Pancreas (tissue), 10 donors: ENCODE results near the gene ARMC7. TPM values are rescaled to one million over a fixed set of nuclear protein-coding genes. Genes with fewer than 3 reads are reported as not detected.
A peak's percentile ranks its signal among the peaks of the same experiment; 100 is the strongest.
"Not testable (repeated sequence)": the region's sequence is repeated elsewhere in the genome, so short reads cannot be mapped to it uniquely, and the experiment has no call there.

Experiments used
- ATAC-seq, 4 donors: fragments of 200-7000 bp; cut with Tn5 transposase; one replicate each; pipeline versions ENCODE4 v1.8.0 to v1.9.1; 2020; ENCODE audit warnings: mild to moderate bottlenecking in 4 of 4, moderate library complexity in 4 of 4
- DNase-seq, 6 donors: peaks; one replicate each; pipeline ENCODE4 v3.0.0-alpha.2; 2020
- FAIRE-seq: peaks from 2 replicates; lab custom pipeline; 2012; peaks lifted over from hg19 to GRCh38; lab: Jason Lieb, UNC
- H3K27ac ChIP-seq, 4 donors: fragments of 200-600 bp; sonication (generic); 1 replicate in 3 of 4; 2 replicates in 1 of 4; pipeline versions ENCODE4 v1.5.0 to v1.8.0; 2020
- H3K27me3 ChIP-seq, 4 donors: fragments of 200-600 bp; one replicate each; pipeline ENCODE4 v1.8.0; 2021
- H3K36me3 ChIP-seq, 3 donors: fragments of 200-600 bp; sonication (generic) in 1 of 3; one replicate each; pipeline versions ENCODE4 v1.5.0 to v1.8.0; 2020 to 2021
- H3K4me1 ChIP-seq, 3 donors: fragments of 200-600 bp; one replicate each; pipeline ENCODE4 v1.8.0; 2021
- H3K4me3 ChIP-seq, 4 donors: fragments of 200-600 bp; sonication (generic) in 2 of 4; one replicate each; pipeline versions ENCODE4 v1.5.0 to v1.8.0; 2020 to 2021
- H3K9me3 ChIP-seq, 4 donors: fragments of 200-600 bp; one replicate each; pipeline ENCODE4 v1.8.0; 2021
- CTCF ChIP-seq, 4 donors: fragments of 200-600 bp; sonication (generic) in 3 of 4; IDR thresholded peaks; one replicate each; pipeline versions ENCODE4 v1.5.0 to v1.8.0; 2021; ENCODE audit warnings: antibody characterized with exemption in 4 of 4
- WGBS, 2 donors: extraction: QIAGEN DNeasy Blood & Tissue Kit; methylation state at CpG; one replicate each; pipeline ENCODE4 v1.1.7; 2013; 5-methylcytosine and 5-hydroxymethylcytosine counted together
- intact Hi-C, 3 donors: fragments of 100-400 bp; cut with DNase I; formaldehyde crosslinking; loops; one replicate each; pipeline versions ENCODE4 v1.11.1 to v1.14.2; 2022
- polyA plus RNA-seq, 2 donors: library from polyadenylated mRNA; stranded (reverse); fragments of 200-250 nt; gene quantifications; one replicate each; pipeline ENCODE4 v1.2.3, GENCODE V29; 2013
- total RNA-seq, 6 donors: library from RNA; stranded (reverse); fragmentation: NEBNext Ultra II Directional in 4 of 6; extraction: Animal tissue kit (Norgen Biotek cat#: 25700) in 4 of 6; gene quantifications; one replicate each; pipeline versions ENCODE4 v1.2.1 to v1.2.4, GENCODE V29; 2021 to 2023
- donor health status: healthy with polysubstance abuse.
- donor health status: DM: no; HTN: no; CAD: no; lungs with moderate emphysema.
- donor health status: DM: no; HTN: no; CAD: no.
- donor health status: control.
- donor health status: control.
- donor health status: Bipolar disorder and iron deficiency.
- donor health status: DM: yes; HTN: yes; CAD: no.
- donor health status: DM: no; HTN: no; CAD: no.
- donor health status: DM: no; HTN: no; CAD: no.
- donor health status: DM: yes; HTN: yes; CAD: no.

ARMC7 gene
- total and polyA plus RNA-seq, 8 donors = 2.3 to 7.4 (median 4.9) TPM

DNA sequence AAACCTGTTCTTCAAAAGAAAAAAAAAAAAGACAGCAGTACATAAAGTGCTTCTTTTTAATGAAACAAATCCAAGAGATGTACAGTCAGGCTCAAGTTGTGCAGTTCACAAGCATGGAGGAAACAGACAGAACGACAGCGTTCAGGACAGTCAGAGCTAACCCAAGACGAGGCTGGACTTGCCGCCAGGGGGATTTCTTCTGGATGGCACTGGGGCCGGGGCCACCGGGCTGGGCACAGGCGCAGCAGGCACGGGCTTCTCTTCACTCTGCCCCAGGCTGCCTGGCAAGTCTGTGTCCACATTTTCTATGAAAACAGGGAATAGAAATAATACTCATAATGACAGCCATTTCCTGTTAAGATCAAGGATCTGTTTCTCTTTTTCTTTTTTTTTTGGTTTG lies 26.2 kb downstream of the ARMC7 start:
- intact Hi-C loops = no loop called here
- 91 to 92% methylated on average over 8 of the region's 8 CpGs for WGBS, 2 donors
- no peak for DNase-seq
- no peak for ATAC-seq
- H3K36me3 ChIP-seq = no peaks in the 10 kb centered on the region
- no peak for TF ChIP-seq CTCF (IDR thresholded peaks at IDR 0.05)
- no peak overlapping the region for H3K27ac ChIP-seq
- FAIRE-seq = no peak
- H3K9me3 ChIP-seq = no peaks in the 10 kb centered on the region
- H3K4me3 ChIP-seq = no peak overlapping the region
- peaks cover 0 to 3% (median 0%) of the 10 kb centered on the region in 3 donors for H3K4me1 ChIP-seq
- H3K27me3 ChIP-seq = no peaks in the 10 kb centered on the region

DNA sequence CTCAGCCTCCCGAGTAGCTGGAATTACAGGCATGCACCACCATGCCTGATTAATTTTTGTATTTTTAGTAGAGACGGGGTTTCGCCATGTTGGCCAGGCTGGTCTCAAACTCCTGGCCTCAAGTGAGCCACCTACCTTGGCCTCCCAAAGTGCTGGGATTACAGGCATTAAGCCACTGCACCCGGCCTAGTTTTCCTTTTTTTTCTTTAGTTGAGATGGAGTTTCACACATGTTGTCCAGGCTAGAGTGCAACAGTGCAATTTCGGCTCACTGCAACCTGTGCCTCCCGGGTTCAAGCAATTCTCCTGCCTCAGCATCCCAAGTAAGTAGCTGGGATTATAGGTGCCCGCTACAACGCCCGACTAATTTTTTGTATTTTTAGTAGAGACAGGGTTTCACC lies 28.0 kb downstream of the ARMC7 start:
- H3K27ac ChIP-seq, H3K36me3 ChIP-seq, DNase-seq, ATAC-seq, H3K4me1 ChIP-seq, FAIRE-seq, H3K9me3 ChIP-seq, H3K27me3 ChIP-seq, H3K4me3 ChIP-seq, intact Hi-C loops: not testable (repeated sequence)
- WGBS, 2 donors = 88 to 94% methylated on average over 9 of the region's 9 CpGs

DNA sequence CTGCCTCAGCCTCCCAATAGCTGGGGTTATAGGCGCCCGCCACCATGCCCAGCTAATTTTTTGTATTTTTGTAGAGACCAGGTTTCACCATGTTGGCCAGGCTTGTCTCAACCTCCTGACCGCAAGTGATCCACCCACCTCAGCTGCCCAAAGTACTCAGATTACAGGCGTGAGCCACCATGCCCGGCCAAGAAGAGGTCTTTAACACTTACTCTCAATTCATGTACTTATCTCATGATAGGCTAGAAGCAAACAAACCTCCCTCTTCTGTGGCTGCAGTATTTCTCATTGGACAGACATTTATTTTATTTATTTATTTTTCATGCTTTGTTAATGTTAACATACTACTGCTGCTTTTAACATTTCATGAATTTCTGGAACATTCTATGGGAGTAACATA lies 28.8 kb downstream of the ARMC7 start:
- Histone ChIP-seq H3K4me1 (no peaks in the 10 kb centered on the region), H3K27ac (no peak overlapping the region), H3K36me3 (no peaks in the 10 kb centered on the region), H3K27me3 (no peaks in the 10 kb centered on the region), H3K9me3 (no peaks in the 10 kb centered on the region), H3K4me3 (no peak overlapping the region)
- intact Hi-C loops = no loop called here
- ATAC-seq (no peak), DNase-seq (no peak), FAIRE-seq (no peak)
- no peak for TF ChIP-seq CTCF (IDR thresholded peaks at IDR 0.05)
- 87 to 91% methylated on average over 5 of the region's 5 CpGs for WGBS, 2 donors

DNA sequence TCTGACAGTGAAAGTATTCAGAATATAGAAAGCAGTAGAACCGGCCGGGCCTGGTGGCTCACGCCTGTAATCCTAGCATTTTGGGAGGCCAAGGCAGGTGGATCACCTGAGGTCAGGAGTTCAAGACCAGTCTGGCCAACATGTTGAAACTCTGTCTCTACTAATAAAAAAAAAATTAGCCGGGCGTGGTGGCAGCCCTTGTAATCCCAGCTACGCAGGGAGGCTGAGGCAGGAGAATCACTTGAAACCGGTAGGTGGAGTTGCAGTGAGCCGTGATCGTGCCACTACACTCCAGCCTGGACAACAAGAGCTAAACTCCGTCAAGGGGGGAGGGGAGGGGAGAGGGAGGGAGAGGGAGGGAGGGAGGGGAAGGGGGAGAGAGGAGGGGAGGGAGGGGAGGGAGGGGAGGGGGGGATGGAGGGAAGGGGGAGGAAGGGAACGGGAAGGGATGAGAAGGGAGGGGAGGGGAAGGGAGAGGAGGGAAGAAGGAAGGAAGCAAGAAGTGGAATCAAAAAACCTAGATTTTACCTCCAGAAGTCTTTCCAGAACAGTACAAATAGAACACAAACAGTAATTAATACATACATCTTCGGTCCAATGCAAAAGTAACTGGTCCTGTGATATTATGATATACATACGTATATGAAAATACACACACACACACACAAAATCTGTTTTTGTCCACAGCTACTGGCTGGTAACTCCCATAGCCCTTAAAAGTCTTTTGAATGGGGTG lies 32.6 kb downstream of the ARMC7 start:
- FAIRE-seq (no peak), ATAC-seq (no peak), DNase-seq (no peak)
- H3K4me1 ChIP-seq = no peaks in the 10 kb centered on the region
- H3K4me3 ChIP-seq = no peak overlapping the region
- no peaks in the 10 kb centered on the region for H3K36me3 ChIP-seq
- no peaks in the 10 kb centered on the region for H3K27me3 ChIP-seq
- no peaks in the 10 kb centered on the region for H3K9me3 ChIP-seq
- intact Hi-C loops = no loop called here
- no peak for TF ChIP-seq CTCF (IDR thresholded peaks at IDR 0.05)
- H3K27ac ChIP-seq = no peak overlapping the region
- 90 to 95% methylated on average over 12 of the region's 13 CpGs for WGBS, 2 donors

DNA sequence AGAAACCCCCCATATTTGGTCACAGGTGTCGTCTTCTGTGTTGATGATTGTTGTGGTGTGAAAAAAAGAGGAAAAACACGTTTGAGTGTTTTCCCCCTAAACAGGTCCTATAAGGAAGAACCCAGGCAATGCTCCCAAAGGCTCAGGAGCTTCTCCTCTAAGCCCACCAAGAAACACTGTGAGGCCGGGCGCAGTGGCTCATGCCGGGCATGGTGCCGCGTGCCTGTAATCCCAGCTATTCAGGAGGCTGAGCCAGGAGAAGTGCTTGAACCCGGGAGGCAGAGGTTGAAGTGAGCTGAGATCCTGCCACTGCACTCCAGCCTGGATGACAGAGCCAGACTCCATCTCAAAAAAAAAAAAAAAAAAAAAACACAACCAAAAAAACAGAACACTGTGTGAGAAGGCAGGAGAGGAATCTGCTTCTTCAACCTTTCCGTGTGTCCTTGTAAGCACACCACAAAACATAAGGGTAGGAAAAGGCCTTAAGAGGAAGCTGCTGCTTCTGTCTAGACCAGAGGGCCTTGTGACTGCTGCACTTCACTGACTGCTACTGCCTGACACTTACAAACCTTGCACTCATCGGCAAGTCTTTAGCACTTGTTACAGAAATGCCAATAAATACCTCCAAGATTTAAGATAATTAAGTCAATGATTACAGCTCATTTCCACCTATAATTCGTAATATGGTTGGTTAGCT lies 35.2 kb downstream of the ARMC7 start:
- Histone ChIP-seq H3K27me3 (no peaks in the 10 kb centered on the region), H3K4me3 (no peak overlapping the region), H3K4me1 (peaks cover 0 to 5% (median 0%) of the 10 kb centered on the region in 3 donors), H3K9me3 (no peaks in the 10 kb centered on the region), H3K27ac (no peak overlapping the region), H3K36me3 (no peaks in the 10 kb centered on the region)
- FAIRE-seq (no peak), DNase-seq (peak in 2 of 6 donors; percentile 13 to 20), ATAC-seq (peak in 1 of 4 donors; percentile 73)
- 85 to 89% methylated on average over 11 of the region's 11 CpGs for WGBS, 2 donors
- intact Hi-C loops = no loop called here
- no peak for TF ChIP-seq CTCF (IDR thresholded peaks at IDR 0.05)
